Measurements from ENCODE around the gene PCA3. TPM values are rescaled to one million over a fixed set of nuclear protein-coding genes. Genes with fewer than 3 reads are reported as not detected.

Gene PCA3
- total and polyA plus RNA-seq, 10 of the 15 experiments (the other 5 are each of a cell fraction or from before 2014, with no cell fraction given) = 0.05 TPM; not detected in 9

GRCh38 chr9:76725011-76725546, 39.2 kb upstream of the PCA3 start:
- RAD21 ChIA-PET (ENCODE audit: unreplicated experiment) = no interaction called here
- in situ Hi-C loops (cut with MboI) = no loop called here

GRCh38 chr9:76725885-76726284, 38.4 kb upstream of the PCA3 start:
- Histone ChIP-seq H3K27me3 (replicated peaks in 1 of 2; ENCODE audit: control insufficient read depth in 2 of 2, insufficient read depth in 2 of 2, low read length in 1 of 2) (peaks cover 0 to 3% of the 10 kb centered on the region in 2 experiments; a peak in 1 of 4 replicates), H3K9ac (ENCODE audit: control insufficient read depth, insufficient read depth, low read length) (no peak overlapping the region), H3K4me3 (no peak overlapping the region), H2AFZ (ENCODE audit: control insufficient read depth, low read depth, low read length) (no peak overlapping the region), H4K20me1 (ENCODE audit: control insufficient read depth, insufficient read depth) (no peaks in the 10 kb centered on the region), H3K79me2 (ENCODE audit: control insufficient read depth, insufficient read depth, low read length) (no peaks in the 10 kb centered on the region), H3K36me3 (ENCODE audit: control insufficient read depth in 2 of 2, insufficient read depth in 2 of 2, low read length in 1 of 2) (no peaks in the 10 kb centered on the region), H3K4me1 (ENCODE audit: control insufficient read depth, insufficient read depth, low read length) (no peaks in the 10 kb centered on the region), H3K27ac (ENCODE audit: control insufficient read depth, insufficient read depth) (no peak overlapping the region), H3K4me2 (ENCODE audit: control insufficient read depth, insufficient read depth) (no peak overlapping the region), H3K9me3 (replicated peaks; ENCODE audit: control insufficient read depth, insufficient read depth, low read length) (no peaks in the 10 kb centered on the region)
- ChIA-PET POLR2A (no interaction called here), CTCF (no interaction called here), SMC1A (ENCODE audit: uncharacterized antibody, unreplicated experiment) (no interaction called here), RAD21 (ENCODE audit: unreplicated experiment) (no interaction called here)
- FAIRE-seq (no peak), DNase-seq (ENCODE audit: low read depth, low spot score) (no peak), ATAC-seq (no peak)
- intact Hi-C loops (cut with micrococcal nuclease; ENCODE audit: unreplicated experiment) = no loop called here
- TF ChIP-seq GABPA (IDR thresholded peaks at IDR 0.05; ENCODE audit: low read depth) = no peak
- no peak for TF ChIP-seq SRF (IDR thresholded peaks at IDR 0.05; ENCODE audit: low read depth in 2 of 2, low read length in 2 of 2)
- TF ChIP-seq ZSCAN29 (IDR thresholded peaks at IDR 0.05) = no peak
- no peak for TF ChIP-seq STAT1 (conservative IDR thresholded peaks at IDR 0.05)
- BruUV-seq (replicated peaks) = no TSS peak
- in situ Hi-C loops (cut with MboI) = no loop called here
- WGBS (ENCODE audit: insufficient coverage, insufficient replicate concordance, low lambda C conversion rate, missing lambda C conversion rate) = 4% methylated on average over 6 of the region's 6 CpGs

More at GRCh38 chr9:76725011-76725546, 39.2 kb upstream of the PCA3 start:
- no peak for ATAC-seq
- H3K9me3 ChIP-seq (replicated peaks; ENCODE audit: control insufficient read depth, insufficient read depth, low read length) = no peaks in the 10 kb centered on the region
- peaks cover 0 to 3% of the 10 kb centered on the region in 2 experiments; a peak in 1 of 4 replicates for H3K27me3 ChIP-seq (replicated peaks in 1 of 2; ENCODE audit: control insufficient read depth in 2 of 2, insufficient read depth in 2 of 2, low read length in 1 of 2)
- intact Hi-C loops (cut with micrococcal nuclease; ENCODE audit: unreplicated experiment) = no loop called here
- CTCF ChIA-PET = no interaction called here
- TF ChIP-seq HCFC1 (IDR thresholded peaks at IDR 0.05; ENCODE audit: low read length) = no peak
- no peak for TF ChIP-seq ESRRA (IDR thresholded peaks at IDR 0.05; ENCODE audit: low read length)
- no peak for TF ChIP-seq CREM (IDR thresholded peaks at IDR 0.05; ENCODE audit: low read depth)
- TF ChIP-seq SRF (IDR thresholded peaks at IDR 0.05; ENCODE audit: low read depth in 2 of 2, low read length in 2 of 2) = no peak
- no peak for TF ChIP-seq ZNF24 (IDR thresholded peaks at IDR 0.05)
- 1% methylated on average over 4 of the region's 4 CpGs for WGBS (ENCODE audit: insufficient coverage, insufficient replicate concordance, low lambda C conversion rate, missing lambda C conversion rate)
- POLR2A ChIA-PET = no interaction called here
- DNase-seq (ENCODE audit: low read depth, low spot score) = no peak
- H3K79me2 ChIP-seq (ENCODE audit: control insufficient read depth, insufficient read depth, low read length) = no peaks in the 10 kb centered on the region
- no peak overlapping the region for H3K27ac ChIP-seq (ENCODE audit: control insufficient read depth, insufficient read depth)
- H3K4me3 ChIP-seq = no peak overlapping the region
- H3K36me3 ChIP-seq (ENCODE audit: control insufficient read depth in 2 of 2, insufficient read depth in 2 of 2, low read length in 1 of 2) = no peaks in the 10 kb centered on the region
- no peak overlapping the region for H2AFZ ChIP-seq (ENCODE audit: control insufficient read depth, low read depth, low read length)
- SMC1A ChIA-PET (ENCODE audit: uncharacterized antibody, unreplicated experiment) = no interaction called here
- no peaks in the 10 kb centered on the region for H4K20me1 ChIP-seq (ENCODE audit: control insufficient read depth, insufficient read depth)
- H3K4me1 ChIP-seq (ENCODE audit: control insufficient read depth, insufficient read depth, low read length) = no peaks in the 10 kb centered on the region
- no peak overlapping the region for H3K9ac ChIP-seq (ENCODE audit: control insufficient read depth, insufficient read depth, low read length)
- BruUV-seq (replicated peaks) = no TSS peak
- H3K4me2 ChIP-seq (ENCODE audit: control insufficient read depth, insufficient read depth) = no peak overlapping the region
- no peak for FAIRE-seq

Data from GM12878 (cell line).